Measurements from ENCODE around the gene KRTAP1-5. TPM values are rescaled to one million over a fixed set of nuclear protein-coding genes. Genes with fewer than 3 reads are reported as not detected.

Gene KRTAP1-5
- total RNA-seq, 1 donor from 2014 or later = not detected

GRCh38 chr17:40992666-40993065, 34.3 kb downstream of the KRTAP1-5 start:
- Mint-ChIP-seq H3K36me3 (ENCODE audit: low read depth) (no peaks in the 10 kb centered on the region), H3K4me1 (ENCODE audit: low read depth) (no peaks in the 10 kb centered on the region), H3K4me3 (ENCODE audit: low read depth) (no peak overlapping the region), H3K27me3 (ENCODE audit: low read depth) (peaks cover 36% of the 10 kb centered on the region), H3K27ac (no peak overlapping the region), H3K9me3 (no peaks in the 10 kb centered on the region)
- DNase-seq (ENCODE audit: low spot score) = no peak
- intact Hi-C loops (cut with micrococcal nuclease) = no loop called here

- no peak for DNase-seq (ENCODE audit: low spot score)
- intact Hi-C loops (cut with micrococcal nuclease) = no loop called here
- no peaks in the 10 kb centered on the region for H3K36me3 Mint-ChIP-seq (ENCODE audit: low read depth)
- no peak overlapping the region for H3K4me3 Mint-ChIP-seq (ENCODE audit: low read depth)
- H3K27ac Mint-ChIP-seq = no peak overlapping the region
- no peaks in the 10 kb centered on the region for H3K4me1 Mint-ChIP-seq (ENCODE audit: low read depth)
- peaks cover 13% of the 10 kb centered on the region for H3K27me3 Mint-ChIP-seq (ENCODE audit: low read depth)
- H3K9me3 Mint-ChIP-seq = no peaks in the 10 kb centered on the region
Observed at GRCh38 chr17:40986920-40987319, 40.1 kb downstream of the KRTAP1-5 start.

- Mint-ChIP-seq H3K4me1 (ENCODE audit: low read depth) (no peaks in the 10 kb centered on the region), H3K4me3 (ENCODE audit: low read depth) (no peak within 1 kb of the TSS), H3K27me3 (ENCODE audit: low read depth) (peaks cover 11% of the 10 kb centered on the region), H3K36me3 (ENCODE audit: low read depth) (no peaks in the 10 kb centered on the region), H3K27ac (no peak within 1 kb of the TSS), H3K9me3 (no peaks in the 10 kb centered on the region)
- no peak for DNase-seq (ENCODE audit: low spot score)
- intact Hi-C loops (cut with micrococcal nuclease) = no loop called here
Observed at GRCh38 chr17:40984226-40984625, 42.8 kb downstream of the KRTAP1-5 start, which contains the start of gene KRT40. TSS of gene KRT40 (minus strand) at chr17:40984326. CDS start at chr17:40984273, 53 bp downstream.

GRCh38 chr17:40981115-40981514, 45.9 kb downstream of the KRTAP1-5 start:
- intact Hi-C loops (cut with micrococcal nuclease) = no loop called here
- no peak overlapping the region for H3K4me3 Mint-ChIP-seq (ENCODE audit: low read depth)
- H3K9me3 Mint-ChIP-seq = no peaks in the 10 kb centered on the region
- H3K27ac Mint-ChIP-seq = no peak overlapping the region
- DNase-seq (ENCODE audit: low spot score) = no peak
- peaks cover 3% of the 10 kb centered on the region for H3K27me3 Mint-ChIP-seq (ENCODE audit: low read depth)
- H3K4me1 Mint-ChIP-seq (ENCODE audit: low read depth) = no peaks in the 10 kb centered on the region
- H3K36me3 Mint-ChIP-seq (ENCODE audit: low read depth) = no peaks in the 10 kb centered on the region

GRCh38 chr17:40980596-40980995, 46.4 kb downstream of the KRTAP1-5 start:
- DNase-seq (ENCODE audit: low spot score) = no peak
- no peaks in the 10 kb centered on the region for H3K36me3 Mint-ChIP-seq (ENCODE audit: low read depth)
- no peaks in the 10 kb centered on the region for H3K4me1 Mint-ChIP-seq (ENCODE audit: low read depth)
- H3K27ac Mint-ChIP-seq = no peak overlapping the region
- H3K9me3 Mint-ChIP-seq = no peaks in the 10 kb centered on the region
- peaks cover 4% of the 10 kb centered on the region for H3K27me3 Mint-ChIP-seq (ENCODE audit: low read depth)
- intact Hi-C loops (cut with micrococcal nuclease) = no loop called here
- H3K4me3 Mint-ChIP-seq (ENCODE audit: low read depth) = no peak overlapping the region

- Mint-ChIP-seq H3K4me3 (ENCODE audit: low read depth) (no peak overlapping the region), H3K27me3 (ENCODE audit: low read depth) (peaks cover 8% of the 10 kb centered on the region), H3K27ac (no peak overlapping the region), H3K36me3 (ENCODE audit: low read depth) (no peaks in the 10 kb centered on the region), H3K9me3 (no peaks in the 10 kb centered on the region), H3K4me1 (ENCODE audit: low read depth) (no peaks in the 10 kb centered on the region)
- no peak for DNase-seq (ENCODE audit: low spot score)
- intact Hi-C loops (cut with micrococcal nuclease) = no loop called here
Observed at GRCh38 chr17:40980117-40980516, 46.9 kb downstream of the KRTAP1-5 start.

- no peak for DNase-seq (ENCODE audit: low spot score)
- Mint-ChIP-seq H3K9me3 (no peaks in the 10 kb centered on the region), H3K4me1 (ENCODE audit: low read depth) (no peaks in the 10 kb centered on the region), H3K27me3 (ENCODE audit: low read depth) (peaks cover 8% of the 10 kb centered on the region), H3K27ac (no peak overlapping the region), H3K4me3 (ENCODE audit: low read depth) (no peak overlapping the region), H3K36me3 (ENCODE audit: low read depth) (no peaks in the 10 kb centered on the region)
- intact Hi-C loops (cut with micrococcal nuclease) = no loop called here
Observed at GRCh38 chr17:40978575-40979151, 48.3 kb downstream of the KRTAP1-5 start.

Other genes with a start within 250 kb of the KRTAP1-5 start
- not detected in 2 replicates for gene KRT27, start 244.7 kb downstream of the KRTAP1-5 start, total RNA-seq
- not detected in 2 replicates for gene KRT28, start 227.2 kb downstream of the KRTAP1-5 start, total RNA-seq
- 27.8 and 29.1 TPM in 2 replicates for gene KRT10, start 204.6 kb downstream of the KRTAP1-5 start, total RNA-seq
- not detected in 2 replicates for gene KRT12, start 160.0 kb downstream of the KRTAP1-5 start, total RNA-seq
- gene KRT20, start 142.0 kb downstream of the KRTAP1-5 start, total RNA-seq = not detected in 2 replicates
- not detected in 2 replicates for gene KRT23, start 89.6 kb downstream of the KRTAP1-5 start, total RNA-seq
- gene KRT39, start 60.3 kb downstream of the KRTAP1-5 start, total RNA-seq = not detected in 2 replicates
- gene KRT40, start 42.9 kb downstream of the KRTAP1-5 start, total RNA-seq = not detected in 2 replicates
- not detected in 2 replicates for gene KRTAP3-3, start 33.0 kb downstream of the KRTAP1-5 start, total RNA-seq
- not detected in 2 replicates for gene KRTAP3-2, start 27.3 kb downstream of the KRTAP1-5 start, total RNA-seq
- gene KRTAP3-1, start 18.1 kb downstream of the KRTAP1-5 start, total RNA-seq = not detected in 2 replicates
- gene KRTAP1-4, start 3.0 kb upstream of the KRTAP1-5 start, total RNA-seq = not detected in 2 replicates
- gene KRTAP1-3, start 7.7 kb upstream of the KRTAP1-5 start, total RNA-seq = not detected in 2 replicates
- gene KRTAP1-1, start 14.2 kb upstream of the KRTAP1-5 start, total RNA-seq = not detected in 2 replicates
- not detected in 2 replicates for gene KRTAP2-1, start 20.1 kb upstream of the KRTAP1-5 start, total RNA-seq
- gene KRTAP2-2, start 28.0 kb upstream of the KRTAP1-5 start, total RNA-seq = not detected in 2 replicates
- gene KRTAP2-3, start 32.9 kb upstream of the KRTAP1-5 start, total RNA-seq = not detected in 2 replicates
- gene KRTAP2-4, start 38.7 kb upstream of the KRTAP1-5 start, total RNA-seq = not detected in 2 replicates
- not detected in 2 replicates for gene KRTAP4-7, start 56.9 kb upstream of the KRTAP1-5 start, total RNA-seq
- not detected in 2 replicates for gene KRTAP4-8, start 70.9 kb upstream of the KRTAP1-5 start, total RNA-seq
- not detected in 2 replicates for gene KRTAP4-16, start 75.0 kb upstream of the KRTAP1-5 start, total RNA-seq
- gene KRTAP4-9, start 78.2 kb upstream of the KRTAP1-5 start, total RNA-seq = not detected in 2 replicates
- not detected in 2 replicates for gene KRTAP4-11, start 91.2 kb upstream of the KRTAP1-5 start, total RNA-seq
- gene KRTAP4-12, start 97.0 kb upstream of the KRTAP1-5 start, total RNA-seq = not detected in 2 replicates
- not detected in 2 replicates for gene KRTAP4-6, start 113.3 kb upstream of the KRTAP1-5 start, total RNA-seq
- gene KRTAP4-5, start 122.6 kb upstream of the KRTAP1-5 start, total RNA-seq = not detected in 2 replicates
- gene KRTAP4-4, start 133.5 kb upstream of the KRTAP1-5 start, total RNA-seq = not detected in 2 replicates
- gene KRTAP4-3, start 141.0 kb upstream of the KRTAP1-5 start, total RNA-seq = not detected in 2 replicates
- not detected in 2 replicates for gene KRTAP4-2, start 151.0 kb upstream of the KRTAP1-5 start, total RNA-seq
- not detected in 2 replicates for gene KRTAP4-1, start 157.7 kb upstream of the KRTAP1-5 start, total RNA-seq
- not detected in 2 replicates for gene KRTAP9-1, start 162.7 kb upstream of the KRTAP1-5 start, total RNA-seq
- not detected in 2 replicates for gene KRTAP9-2, start 199.4 kb upstream of the KRTAP1-5 start, total RNA-seq
- not detected in 2 replicates for gene KRTAP9-3, start 205.2 kb upstream of the KRTAP1-5 start, total RNA-seq
- not detected in 2 replicates for gene KRTAP9-8, start 210.8 kb upstream of the KRTAP1-5 start, total RNA-seq
- not detected in 2 replicates for gene KRTAP9-4, start 222.5 kb upstream of the KRTAP1-5 start, total RNA-seq
- gene KRTAP9-9, start 228.2 kb upstream of the KRTAP1-5 start, total RNA-seq = not detected in 2 replicates
- not detected in 2 replicates for gene KRTAP9-6, start 238.2 kb upstream of the KRTAP1-5 start, total RNA-seq
- not detected in 2 replicates for gene KRTAP9-7, start 248.5 kb upstream of the KRTAP1-5 start, total RNA-seq